Measurements from ENCODE around the gene SLC27A5. TPM values are rescaled to one million over a fixed set of nuclear protein-coding genes. Genes with fewer than 3 reads are reported as not detected.
A peak's percentile ranks its signal among the peaks of the same experiment; 100 is the strongest.

Gene SLC27A5
- total and polyA plus RNA-seq, 2 of the 13 experiments (the other 11 are each of a cell fraction or from before 2014, with no cell fraction given) = 30.3 to 40.2 TPM

- TF ChIP-seq KLF9 (CRISPR knock-in tag; IDR thresholded peaks at IDR 0.05; ENCODE audit: low read depth) (no peak), ZNF251 (CRISPR knock-in tag; IDR thresholded peaks at IDR 0.05) (no peak), AHR (CRISPR knock-in tag; IDR thresholded peaks at IDR 0.05) (no peak), ESRRA (CRISPR knock-in tag; IDR thresholded peaks at IDR 0.05; ENCODE audit: low read depth) (no peak), ZNF124 (CRISPR knock-in tag; IDR thresholded peaks at IDR 0.05) (no peak), ETV5 (CRISPR knock-in tag; IDR thresholded peaks at IDR 0.05; ENCODE audit: borderline replicate concordance) (no peak), ZNF878 (CRISPR knock-in tag; IDR thresholded peaks at IDR 0.05) (no peak), MEIS2 (CRISPR knock-in tag; IDR thresholded peaks at IDR 0.05) (no peak), SKI (IDR thresholded peaks at IDR 0.05; ENCODE audit: partially characterized antibody) (peak; percentile 9), STAT6 (CRISPR knock-in tag; IDR thresholded peaks at IDR 0.05; ENCODE audit: borderline replicate concordance) (no peak), CEBPG (CRISPR knock-in tag; IDR thresholded peaks at IDR 0.05) (no peak), MLLT10 (CRISPR knock-in tag; IDR thresholded peaks at IDR 0.05) (no peak), ZNF343 (CRISPR knock-in tag; IDR thresholded peaks at IDR 0.05) (no peak), MXD4 (CRISPR knock-in tag; IDR thresholded peaks at IDR 0.05) (peak; percentile 89; the same call in 1 of the 2 replicates), ZNF816 (CRISPR knock-in tag; IDR thresholded peaks at IDR 0.05; ENCODE audit: borderline replicate concordance) (no peak), HOXA3 (CRISPR knock-in tag; IDR thresholded peaks at IDR 0.05) (peak; percentile 66), KDM1A (CRISPR knock-in tag; IDR thresholded peaks at IDR 0.05) (no peak), SOX6 (IDR thresholded peaks at IDR 0.05) (no peak), SOX6 (CRISPR knock-in tag; IDR thresholded peaks at IDR 0.05) (no peak; the same call in 1 of the 2 replicates), MIER2 (CRISPR knock-in tag; IDR thresholded peaks at IDR 0.05) (no peak), SRSF9 (IDR thresholded peaks at IDR 0.05; ENCODE audit: borderline replicate concordance, insufficient read depth, low read depth, low read length, poor library complexity, severe bottlenecking) (no peak), HNF4G (IDR thresholded peaks at IDR 0.05; ENCODE audit: borderline replicate concordance, low read depth, low read length) (no peak), HNF4G (CRISPR knock-in tag; IDR thresholded peaks at IDR 0.05; ENCODE audit: borderline replicate concordance, low read depth) (no peak)
- TF ChIP-seq, protein P1, sequence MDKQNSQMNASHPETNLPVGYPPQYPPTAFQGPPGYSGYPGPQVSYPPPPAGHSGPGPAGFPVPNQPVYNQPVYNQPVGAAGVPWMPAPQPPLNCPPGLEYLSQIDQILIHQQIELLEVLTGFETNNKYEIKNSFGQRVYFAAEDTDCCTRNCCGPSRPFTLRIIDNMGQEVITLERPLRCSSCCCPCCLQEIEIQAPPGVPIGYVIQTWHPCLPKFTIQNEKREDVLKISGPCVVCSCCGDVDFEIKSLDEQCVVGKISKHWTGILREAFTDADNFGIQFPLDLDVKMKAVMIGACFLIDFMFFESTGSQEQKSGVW (CRISPR knock-in tag; IDR thresholded peaks at IDR 0.05; ENCODE audit: borderline replicate concordance) = no peak
- TF ChIP-seq, protein P2, sequence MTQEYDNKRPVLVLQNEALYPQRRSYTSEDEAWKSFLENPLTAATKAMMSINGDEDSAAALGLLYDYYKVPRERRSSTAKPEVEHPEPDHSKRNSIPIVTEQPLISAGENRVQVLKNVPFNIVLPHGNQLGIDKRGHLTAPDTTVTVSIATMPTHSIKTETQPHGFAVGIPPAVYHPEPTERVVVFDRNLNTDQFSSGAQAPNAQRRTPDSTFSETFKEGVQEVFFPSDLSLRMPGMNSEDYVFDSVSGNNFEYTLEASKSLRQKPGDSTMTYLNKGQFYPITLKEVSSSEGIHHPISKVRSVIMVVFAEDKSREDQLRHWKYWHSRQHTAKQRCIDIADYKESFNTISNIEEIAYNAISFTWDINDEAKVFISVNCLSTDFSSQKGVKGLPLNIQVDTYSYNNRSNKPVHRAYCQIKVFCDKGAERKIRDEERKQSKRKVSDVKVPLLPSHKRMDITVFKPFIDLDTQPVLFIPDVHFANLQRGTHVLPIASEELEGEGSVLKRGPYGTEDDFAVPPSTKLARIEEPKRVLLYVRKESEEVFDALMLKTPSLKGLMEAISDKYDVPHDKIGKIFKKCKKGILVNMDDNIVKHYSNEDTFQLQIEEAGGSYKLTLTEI (CRISPR knock-in tag; conservative IDR thresholded peaks at IDR 0.05) = no peak
These were observed 60.3 kb downstream of the SLC27A5 start, which contains the start of gene ZNF324B (continued) for GRCh38 chr19:58451358-58452101.

All from HepG2 (cell line).